Retina (tissue), 1 donor: Measurements from ENCODE around the gene ZNF445.
"Not testable (repeated sequence)": the region's sequence is repeated elsewhere in the genome, so short reads cannot be mapped to it uniquely, and the experiment has no call there.

Experiments
- DNase-seq: peaks from one replicate; pipeline ENCODE4 v3.0.0-alpha.2; 2016

ZNF445 gene

DNA sequence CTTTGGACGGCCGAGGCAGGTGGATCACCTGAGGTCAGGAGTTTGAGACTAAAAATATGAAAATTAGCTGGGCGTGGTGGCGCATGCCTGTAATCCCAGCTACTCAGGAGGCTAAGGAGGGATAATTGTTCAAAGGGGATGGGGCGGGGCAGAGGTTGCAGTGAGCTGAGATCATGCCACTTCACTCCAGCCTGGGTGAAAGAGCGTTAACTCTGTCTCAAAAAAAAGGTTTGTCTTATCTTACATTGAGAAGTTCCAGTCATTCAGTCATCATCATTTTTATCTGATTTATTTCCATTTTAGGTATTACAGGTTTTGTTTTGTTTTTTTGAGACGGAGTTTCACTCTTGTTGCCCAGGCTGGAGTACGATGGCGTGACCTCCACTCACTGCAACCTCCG lies 2.6 kb downstream of the ZNF445 start:
- not testable (repeated sequence) for DNase-seq

DNA sequence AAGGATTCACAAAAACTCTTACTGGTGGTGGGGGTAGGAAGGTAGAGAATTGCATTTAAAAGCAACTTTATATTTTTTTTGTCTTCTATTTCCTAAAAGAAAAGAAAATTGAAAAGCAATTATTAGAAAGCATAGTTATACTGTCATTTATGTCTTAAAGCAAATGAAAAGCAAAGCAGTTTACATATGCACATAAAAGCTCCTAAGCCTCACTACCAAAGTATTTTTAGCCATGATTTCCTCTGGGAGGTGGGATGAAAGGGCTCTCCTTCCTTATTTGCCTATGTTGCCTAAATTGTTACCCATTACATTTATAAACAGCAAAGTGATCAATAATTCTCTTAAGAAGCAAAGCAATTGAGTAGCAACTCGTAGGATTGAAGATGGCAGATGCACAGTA lies 7.0 kb downstream of the ZNF445 start:
- DNase-seq, result no peak

DNA sequence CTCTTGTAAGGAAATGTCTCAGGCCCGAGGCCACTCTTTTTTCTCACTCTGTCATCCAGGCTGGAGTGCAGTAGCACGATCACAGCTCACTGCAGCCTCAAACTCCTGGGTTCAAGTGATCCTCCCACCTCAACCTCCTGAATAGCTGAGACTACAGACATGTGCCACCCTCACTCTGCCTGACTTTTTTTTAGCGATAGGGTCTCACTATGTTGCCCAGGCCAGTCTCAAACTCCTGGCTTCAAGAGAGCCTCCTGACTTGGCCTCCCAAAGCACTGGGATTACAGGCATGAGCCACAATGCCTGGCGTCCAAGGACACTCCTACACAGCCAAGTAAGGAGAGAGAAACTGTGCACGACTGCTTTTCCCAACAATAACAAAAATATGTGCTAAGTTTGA lies 7.6 kb downstream of the ZNF445 start:
- no peak for DNase-seq

DNA sequence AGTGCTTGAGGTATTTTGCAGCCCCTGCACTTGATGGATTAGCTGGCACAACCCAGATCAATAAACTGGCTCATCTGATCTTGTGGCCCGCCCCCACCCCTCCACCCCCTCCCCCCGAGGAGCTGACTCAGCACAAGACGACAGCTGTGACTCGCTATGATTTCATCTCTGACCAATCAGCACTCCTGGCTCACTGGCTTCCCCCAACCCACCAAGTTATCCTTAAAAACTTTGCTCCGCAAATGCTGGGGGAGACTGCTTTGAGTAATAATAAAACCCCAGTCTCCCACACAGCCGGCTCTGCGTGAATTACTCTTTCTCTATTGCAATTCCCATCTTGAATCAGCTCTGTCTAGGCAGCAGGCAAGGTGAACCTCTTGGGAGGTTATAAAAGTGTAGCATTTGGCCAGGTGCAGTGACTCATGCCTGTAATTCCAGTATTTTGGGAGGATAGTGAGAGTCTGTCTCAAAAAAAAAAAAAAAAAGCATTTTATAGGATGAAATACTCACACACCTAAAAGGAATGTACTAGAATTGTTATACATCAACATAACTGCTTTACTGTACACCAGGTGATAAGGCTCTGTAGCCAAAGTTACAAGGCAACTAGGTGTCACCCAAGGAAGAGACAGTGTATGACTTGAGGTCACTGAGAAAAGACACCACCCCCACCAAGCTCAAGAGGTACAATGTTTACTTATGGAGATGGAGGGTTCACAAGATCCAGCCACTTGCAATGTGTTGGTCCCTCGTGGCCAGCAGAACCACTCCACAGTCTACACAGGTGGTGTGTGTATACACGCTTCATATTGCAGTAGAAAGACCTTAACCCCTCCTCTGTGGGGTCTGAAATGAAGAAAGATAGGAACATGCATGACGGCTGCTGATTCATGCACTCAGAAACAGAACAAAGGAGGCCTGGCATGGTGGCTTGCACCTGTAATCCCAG lies 8.6 kb downstream of the ZNF445 start:
- no peak for DNase-seq

DNA sequence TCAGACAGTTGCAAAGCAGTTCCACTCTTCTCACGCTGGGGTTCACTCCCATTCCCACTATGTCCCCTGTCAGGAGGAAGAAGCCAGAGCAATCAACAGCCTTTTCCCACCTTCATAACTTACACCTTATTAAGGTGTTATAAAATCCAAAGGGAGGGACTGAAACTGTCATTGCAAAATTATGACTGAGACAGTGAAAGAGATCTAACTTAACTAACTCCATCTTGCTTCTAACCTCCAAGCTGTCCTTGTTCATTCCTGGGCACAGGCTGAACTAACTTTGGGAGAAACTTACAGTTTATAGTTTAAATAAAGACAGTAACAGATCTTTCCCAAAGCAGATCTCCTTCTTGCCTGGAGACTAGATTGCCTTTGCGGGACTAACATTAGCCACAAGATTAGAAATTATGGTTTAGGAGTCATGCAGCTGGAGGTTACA lies 9.4 kb downstream of the ZNF445 start:
- not testable (repeated sequence) for DNase-seq

DNA sequence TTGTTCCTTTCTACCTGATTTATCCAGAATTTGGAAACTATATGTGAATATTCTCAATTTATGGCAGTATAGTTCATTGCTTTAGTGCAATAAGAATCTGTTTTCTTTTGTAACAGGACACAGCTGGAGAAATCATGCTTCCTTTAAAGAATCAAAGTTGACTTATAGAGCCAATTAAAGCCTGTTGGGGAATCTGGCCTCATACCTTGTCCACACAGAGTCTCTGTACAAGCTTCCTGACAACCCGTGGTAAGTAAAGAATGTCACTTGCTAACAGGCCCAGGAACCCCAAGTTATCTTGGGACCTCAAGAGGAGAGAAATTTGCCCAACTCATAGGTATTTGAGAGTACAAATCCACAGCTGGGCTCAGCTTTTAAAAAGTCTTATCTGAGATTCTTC lies 10.2 kb downstream of the ZNF445 start:
- DNase-seq, result no peak

DNA sequence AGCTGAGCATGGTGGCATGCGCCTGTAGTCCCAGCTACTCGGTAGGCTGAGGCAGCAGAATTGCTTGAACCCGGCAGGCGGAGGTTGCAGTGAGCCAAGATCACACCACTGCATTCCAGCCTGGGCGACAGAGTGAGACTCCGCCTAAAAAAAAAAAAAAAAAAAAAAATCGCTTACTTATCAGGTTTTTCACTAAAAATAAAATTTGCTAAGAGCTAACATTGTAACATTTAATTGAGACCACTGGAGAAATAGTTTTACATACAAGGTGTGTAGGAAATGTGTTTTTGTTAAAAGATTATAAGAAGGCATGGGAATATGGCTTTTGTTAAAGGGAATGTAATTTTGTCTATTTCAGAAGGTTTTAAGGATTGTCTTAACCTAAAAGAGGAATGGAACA lies 12.6 kb downstream of the ZNF445 start:
- not testable (repeated sequence) for DNase-seq

DNA sequence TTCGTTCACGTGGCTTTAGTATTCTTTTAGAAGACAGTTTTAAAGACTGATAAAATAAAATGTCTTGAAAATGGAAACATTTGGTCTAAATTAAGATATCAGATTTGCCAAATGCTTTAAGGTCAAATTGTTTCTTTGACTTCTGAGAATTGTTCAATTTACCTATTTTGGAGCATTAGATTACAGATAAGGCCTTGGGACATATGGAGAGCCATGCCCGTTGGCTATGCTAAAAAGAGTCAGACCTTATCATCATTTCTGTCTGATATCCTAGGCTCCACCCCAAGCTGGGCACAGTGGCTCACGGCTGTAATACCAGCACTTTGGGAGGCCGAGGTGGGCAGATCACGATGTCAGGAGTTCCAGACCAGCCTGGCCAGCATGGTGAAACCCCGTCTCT lies 13.0 kb downstream of the ZNF445 start:
- no peak for DNase-seq

DNA sequence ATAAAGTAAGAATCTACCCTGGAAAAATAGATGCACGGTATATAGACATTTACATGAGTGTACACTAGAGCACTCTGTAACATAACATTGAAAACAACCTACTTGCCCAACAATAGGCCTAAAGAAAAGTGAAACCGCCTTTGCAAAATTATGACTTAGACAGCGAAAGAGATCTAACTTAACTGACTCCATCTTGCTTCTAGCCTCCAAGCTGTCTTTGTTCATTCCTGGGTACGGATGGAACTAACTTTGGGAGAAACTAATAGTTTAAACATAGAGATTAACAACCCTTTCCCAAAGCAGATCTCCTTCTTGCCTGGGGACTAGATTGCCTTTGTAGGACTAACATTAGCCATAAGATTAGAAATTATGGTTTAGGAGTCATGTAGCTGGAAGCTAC lies 17.4 kb downstream of the ZNF445 start:
- DNase-seq, result not testable (repeated sequence)

DNA sequence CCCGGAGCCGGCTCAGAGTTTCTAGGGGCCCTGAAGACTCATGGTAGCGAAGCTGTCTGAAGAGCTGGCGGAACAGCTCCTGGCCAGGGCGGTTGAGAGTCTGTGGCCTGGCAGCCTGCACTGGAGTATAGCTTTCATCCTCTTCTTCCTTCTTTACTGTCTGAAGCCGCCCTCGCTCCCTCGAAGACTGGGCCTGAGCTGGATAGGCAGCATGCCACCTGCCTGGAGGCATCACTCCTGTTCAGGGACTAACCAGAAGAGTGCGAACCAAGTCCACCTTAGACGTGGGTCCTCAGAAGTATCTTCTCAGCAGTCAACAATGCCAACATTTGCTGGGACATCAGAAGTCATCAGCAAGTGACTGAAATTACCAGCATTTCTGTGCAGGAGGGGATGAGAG lies 22.2 kb downstream of the ZNF445 start:
- no peak for DNase-seq

DNA sequence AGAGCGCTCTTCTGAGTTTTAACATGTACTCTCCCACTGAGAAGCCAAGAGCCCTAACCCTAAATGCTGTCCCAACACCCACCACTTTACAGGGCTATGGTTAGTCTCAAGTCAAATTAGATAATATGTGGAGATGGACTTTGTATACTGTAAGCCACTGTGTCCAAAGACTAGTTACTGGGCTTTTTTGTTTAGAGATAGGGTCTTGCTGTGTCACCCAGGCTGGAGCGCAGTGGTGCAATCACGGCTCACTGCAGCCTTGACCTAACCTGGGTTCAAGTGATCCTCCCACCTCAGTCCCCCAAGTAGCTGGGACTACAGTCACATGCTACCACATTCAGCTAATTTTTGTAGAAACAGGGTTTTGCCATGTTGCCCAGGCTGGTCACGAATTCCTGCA lies 23.2 kb downstream of the ZNF445 start:
- DNase-seq, result no peak

DNA sequence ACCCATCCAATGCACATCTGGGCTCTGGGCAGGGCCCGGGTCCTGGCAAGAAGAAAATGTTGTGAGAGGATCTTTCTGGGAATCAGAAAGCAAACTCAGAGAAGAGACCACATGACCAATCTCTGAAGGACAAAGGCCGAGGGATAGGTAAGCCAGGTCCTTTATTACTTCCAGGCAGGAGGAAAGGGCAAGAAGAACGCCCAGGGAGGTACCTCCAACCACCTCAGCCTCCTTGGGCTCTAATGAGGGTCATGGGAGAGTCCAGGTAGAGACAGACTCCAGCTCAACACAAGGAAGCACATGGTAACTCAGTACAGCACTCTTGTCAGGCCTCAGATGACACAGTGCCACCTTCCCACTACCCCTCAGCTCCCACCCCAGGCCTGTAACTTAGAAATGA lies 26.0 kb downstream of the ZNF445 start:
- no peak for DNase-seq

DNA sequence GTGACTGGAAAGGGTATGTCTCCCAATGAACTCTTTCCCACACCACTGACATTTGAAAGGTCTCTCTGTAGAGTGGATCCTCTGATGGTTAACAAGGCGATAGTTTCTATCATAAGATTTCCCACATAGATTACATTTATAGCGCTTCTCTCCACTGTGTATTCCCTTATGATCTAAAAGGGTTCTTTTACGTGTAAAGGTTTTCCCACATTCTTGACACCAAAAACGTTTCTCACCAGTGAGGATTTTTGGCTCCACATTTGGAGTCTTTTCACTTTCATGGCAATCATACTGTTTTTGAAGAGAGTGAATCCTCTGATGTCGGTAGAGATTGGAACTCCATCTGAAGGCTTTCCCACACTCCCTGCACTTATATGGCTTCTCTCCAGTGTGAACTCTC lies 30.5 kb downstream of the ZNF445 start:
- no peak for DNase-seq

DNA sequence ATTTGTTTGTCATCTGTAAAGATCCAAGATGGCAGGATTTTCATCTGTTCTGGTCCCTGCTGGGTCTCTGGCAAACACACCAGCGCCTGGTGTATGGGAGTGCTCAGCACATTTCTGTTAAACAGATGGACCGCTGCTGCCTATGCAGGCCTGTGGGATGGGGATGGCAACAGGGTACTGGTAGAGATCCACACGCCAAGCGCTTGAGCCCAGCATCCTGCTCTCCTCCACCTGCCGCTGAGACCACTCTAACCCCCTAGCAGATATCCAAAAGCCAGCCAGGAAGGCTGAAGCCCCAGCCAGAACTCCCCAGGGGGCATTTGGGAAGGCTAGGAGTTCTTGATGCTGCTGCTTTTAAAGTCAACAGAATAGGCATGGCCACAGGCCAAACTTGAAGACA lies 31.7 kb downstream of the ZNF445 start:
- no peak for DNase-seq

DNA sequence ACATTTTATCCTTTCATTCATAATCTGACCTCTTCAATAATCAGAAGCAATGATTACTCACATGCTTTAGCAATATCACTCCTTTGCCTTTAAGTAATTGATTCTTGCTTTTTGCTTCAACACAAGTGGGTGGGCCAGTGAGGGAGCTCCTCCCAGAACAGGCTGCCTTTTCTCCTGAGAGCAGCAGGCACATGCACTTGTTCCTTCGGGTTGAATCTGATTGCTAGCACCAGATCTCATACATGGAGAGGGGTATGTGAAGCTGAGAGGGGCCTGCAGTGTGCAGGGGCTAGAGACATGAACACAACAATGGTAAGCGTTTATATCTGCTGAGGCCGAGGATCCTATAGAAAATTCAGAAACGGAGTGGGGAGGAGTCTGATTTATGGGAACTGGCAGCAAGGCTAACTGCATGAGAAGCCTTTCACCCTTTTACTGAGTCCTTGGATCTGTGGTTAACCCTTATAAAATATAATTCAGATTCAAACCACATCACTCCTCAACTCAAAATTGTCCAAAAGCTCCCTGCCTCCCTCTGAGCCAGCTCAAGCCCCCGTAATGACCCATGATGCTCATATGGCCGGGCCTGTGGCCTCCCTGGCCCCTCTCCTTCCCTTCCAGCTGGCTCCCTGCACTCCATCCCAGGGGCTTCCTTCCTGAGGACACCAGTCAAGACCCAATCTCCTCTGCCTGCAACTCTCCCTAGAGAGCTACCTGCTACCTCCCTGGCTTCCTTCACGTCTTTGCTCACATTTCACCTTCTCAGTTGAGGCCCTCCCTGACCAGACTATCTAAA lies 32.4 kb downstream of the ZNF445 start:
- DNase-seq, result no peak

DNA sequence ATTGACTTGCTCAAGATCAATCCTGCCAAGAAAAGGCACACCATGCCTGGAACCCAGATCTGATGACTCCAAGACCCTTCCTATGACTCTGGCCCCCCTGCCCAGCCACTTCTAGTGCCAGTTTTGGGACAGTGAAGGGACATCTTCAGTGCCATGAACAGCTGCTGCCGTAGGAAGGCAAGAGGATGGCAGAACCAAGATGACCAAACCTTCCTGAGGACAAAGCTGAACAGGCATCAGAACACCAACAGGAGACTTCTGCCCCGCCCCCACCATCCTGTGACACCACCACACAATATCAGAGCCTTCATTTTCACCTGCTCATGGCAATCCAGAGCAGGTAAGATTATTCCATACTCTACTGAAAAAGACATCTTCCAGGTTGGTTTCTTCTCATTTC lies 33.0 kb downstream of the ZNF445 start:
- DNase-seq, result no peak

DNA sequence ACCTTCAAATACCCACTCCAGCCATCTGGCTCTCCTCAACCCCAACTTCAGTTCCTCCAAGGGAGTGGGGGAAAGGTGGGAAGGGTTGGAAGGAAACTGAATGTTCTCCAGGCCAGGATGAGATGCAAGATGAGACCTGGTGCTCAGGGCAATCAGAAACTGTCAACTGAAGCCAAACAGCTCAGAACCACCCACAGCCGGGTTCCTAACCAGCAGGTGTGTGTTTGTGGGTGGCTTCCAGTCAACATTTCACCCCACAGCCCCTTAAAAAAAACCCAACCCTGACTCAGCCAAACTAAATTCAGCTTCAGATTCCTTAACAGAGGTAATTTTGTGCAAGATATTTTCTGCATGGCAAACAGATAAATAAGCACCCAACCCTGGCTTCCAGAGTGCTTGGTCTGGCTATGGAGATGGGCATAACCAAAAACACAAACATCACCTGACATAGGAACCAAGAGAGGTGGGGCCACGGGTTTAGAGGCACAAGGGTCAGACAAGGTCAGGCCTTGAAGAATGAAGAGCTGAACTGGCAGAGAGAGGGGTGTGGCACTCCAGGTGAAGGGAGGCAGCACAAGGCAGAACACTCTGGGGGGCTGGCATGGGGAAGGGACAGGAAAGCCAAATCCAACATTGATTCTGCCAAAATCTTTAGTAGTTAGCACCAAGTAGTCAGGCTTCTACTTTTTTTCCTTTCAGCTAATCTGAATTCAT lies 34.7 kb downstream of the ZNF445 start:
- DNase-seq, result no peak

DNA sequence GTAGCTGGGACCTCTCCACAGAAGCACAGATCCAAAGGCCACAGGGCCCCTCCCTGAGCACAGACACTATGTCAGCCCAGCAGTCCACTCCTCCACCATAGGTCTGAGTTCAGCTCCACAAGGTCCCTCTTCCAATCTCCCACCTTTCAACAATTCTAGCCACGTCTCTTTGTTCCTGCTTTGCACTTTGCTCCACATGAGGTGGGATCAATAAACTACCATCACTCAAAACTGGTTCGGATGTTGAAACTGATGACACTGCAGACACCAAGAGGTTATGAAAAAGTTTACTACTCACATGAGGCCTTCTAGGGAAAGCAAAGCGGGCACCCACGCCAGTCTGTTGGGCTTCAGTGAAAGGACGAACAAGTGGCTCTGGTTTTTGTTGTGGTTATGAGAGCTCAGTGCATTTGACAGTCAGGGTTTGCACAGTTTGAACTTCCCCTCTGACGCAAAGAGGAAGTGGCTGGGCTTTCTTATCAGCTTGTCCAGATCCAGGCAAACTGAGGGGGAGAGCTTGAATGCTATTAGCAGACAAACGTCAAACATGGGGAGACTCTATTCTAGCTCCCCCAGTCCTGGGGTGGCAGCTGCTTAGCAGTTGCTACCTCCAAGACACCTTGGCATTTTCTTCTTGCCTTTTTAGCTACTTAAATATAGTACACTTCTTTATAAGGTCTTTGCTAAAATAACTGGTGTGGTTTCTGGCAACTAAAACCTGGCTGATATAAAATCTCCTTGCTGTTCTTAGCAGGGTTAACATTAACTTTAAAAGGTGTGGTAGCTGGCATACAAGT lies 37.8 kb downstream of the ZNF445 start:
- DNase-seq, result no peak

DNA sequence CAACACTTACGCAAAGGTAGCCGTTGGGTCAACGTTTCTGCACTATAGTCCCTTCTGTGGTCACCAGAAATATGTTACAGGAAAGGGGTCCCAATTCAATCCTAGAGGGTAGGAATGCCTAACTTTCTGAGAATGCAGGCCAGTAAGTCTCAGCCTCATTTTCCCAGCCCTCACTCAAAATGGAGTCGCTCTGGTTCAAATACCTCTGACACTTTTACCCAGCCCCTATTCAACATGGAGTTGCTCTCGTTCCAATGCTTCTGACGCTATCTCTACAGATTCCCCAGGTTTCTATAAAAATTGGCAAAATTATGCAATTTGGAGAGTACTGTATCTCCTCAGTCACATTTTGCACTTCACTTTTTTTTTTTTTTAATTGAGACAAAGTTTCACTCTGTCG lies 39.7 kb downstream of the ZNF445 start:
- no peak for DNase-seq

DNA sequence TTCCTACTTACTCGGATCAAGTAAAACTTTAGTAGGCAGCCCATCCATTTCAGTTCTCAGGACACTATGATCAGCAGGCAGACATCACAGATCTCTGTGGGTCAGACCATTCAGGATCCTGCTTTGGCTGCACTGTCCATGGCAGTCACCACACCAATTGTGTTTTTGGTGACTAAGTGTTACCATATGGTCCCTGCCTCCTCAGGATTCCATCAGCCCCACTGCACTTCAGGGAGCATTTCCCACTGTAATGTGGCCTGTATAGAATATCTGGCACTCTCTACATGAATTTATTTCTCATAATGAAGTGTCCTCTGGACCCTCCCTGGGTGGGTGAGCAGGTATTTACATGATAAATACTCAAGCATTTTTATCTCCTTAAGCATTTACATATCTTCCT lies 41.3 kb downstream of the ZNF445 start:
- DNase-seq, result no peak

DNA sequence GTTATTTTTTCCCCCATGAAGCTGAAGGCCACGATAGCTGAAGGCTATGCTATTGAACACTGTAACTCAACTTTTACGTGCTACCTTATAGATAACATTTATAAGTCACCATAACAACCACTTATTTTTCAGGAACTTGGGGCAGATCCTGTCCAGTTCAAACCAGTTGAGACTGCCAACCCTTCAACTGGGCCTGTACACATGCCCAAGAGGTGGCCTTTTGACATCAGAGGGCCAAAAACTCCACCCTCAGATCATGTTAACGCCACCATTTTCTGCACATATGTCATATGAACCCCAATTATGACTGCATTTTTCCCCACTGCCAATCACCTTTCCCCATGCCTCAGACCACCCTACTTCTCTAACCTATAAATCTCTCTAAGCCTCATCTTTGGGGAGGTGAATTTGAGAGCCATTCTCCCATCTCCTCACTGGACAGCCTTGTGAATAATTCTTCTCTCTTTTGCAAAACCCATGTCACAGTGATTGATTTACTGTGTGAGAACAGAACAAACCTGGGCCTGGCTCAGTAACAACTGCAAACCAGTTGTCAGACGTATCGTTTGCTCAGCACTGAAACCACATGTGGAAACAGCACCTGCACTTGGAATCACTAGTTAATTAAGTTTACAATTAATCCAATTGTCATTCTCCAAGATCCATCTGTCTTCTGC lies 42.5 kb downstream of the ZNF445 start:
- DNase-seq, result no peak

DNA sequence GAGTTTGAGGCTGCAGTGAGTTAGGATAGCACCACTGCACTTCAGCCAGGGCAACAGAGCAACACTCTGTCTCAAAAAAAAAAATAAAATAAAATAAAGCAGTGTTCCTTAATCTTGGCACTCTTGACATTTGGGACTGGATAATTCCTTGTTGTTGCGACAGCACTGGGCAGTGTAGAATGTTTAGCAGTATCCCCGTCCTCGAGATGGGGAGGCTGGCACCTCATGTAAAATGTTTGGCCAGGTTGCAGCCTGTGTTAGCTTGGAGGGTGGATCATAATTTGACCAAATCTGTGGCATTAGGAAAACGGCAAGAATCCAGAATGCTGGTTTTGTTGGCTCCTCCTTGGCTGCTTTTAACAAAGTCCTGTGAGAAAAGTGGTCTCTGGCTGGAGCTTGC lies 47.0 kb downstream of the ZNF445 start:
- DNase-seq, result no peak
